Measurements from ENCODE around the gene SYCP1. TPM values are rescaled to one million over a fixed set of nuclear protein-coding genes. Genes with fewer than 3 reads are reported as not detected.

SYCP1 gene
- total and polyA plus RNA-seq, 2 donors (not counting 1 experiment from before 2014, with no cell fraction given): not detected

DNA sequence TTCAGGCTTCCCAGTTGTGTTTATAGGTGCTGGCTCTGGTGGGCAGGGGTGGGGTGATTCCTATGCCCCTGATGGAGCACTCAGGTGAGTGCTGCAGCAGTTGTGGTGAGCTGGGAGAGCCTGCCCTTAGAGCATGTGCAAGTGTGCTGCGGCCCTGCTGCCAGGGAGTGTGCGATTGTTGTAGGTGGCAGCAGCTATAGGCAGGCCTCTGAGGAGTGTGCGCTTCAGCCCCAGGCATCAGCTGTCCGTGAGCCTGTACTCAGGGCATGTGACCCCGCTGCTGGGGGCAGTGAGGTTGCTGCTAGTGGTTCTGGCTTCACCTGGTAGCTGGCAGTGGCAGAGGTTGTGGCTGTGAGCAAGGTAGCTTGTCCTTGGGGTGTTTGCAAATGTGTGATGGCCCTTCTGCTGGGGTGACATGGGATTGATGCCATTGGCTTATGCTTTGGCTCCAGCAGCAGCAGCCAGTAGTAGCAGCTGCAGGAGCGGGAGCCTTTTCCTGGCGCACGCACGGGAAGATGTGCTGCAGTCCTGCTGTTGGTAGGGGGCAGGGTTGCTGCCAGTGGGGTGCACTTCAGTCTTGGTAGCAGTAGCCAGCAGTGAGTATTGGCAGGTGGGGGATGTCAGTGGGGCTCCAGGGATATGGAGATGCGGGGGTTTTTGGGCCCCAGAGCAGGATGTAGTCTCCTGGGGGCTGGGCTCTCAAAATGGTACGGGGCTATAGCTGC lies 37.7 kb downstream of the SYCP1 start:
- WGBS (ENCODE audit: insufficient coverage): 87% methylated on average over 11 of the region's 11 CpGs
- ChIA-PET CTCF (no interaction called here), POLR2A (no interaction called here)
- H4K20me1 ChIP-seq (ENCODE audit: control insufficient read depth, insufficient read depth, low read length, poor library complexity, severe bottlenecking): no peaks in the 10 kb centered on the region
- H3K27me3 ChIP-seq (replicated peaks in 1 of 4; ENCODE audit: control extremely low read depth in 1 of 4, control insufficient read depth in 3 of 4, insufficient read depth in 4 of 4, low read length in 3 of 4): peaks cover 0 to 5% (median 0%) of the 10 kb centered on the region in 4 experiments
- no peak overlapping the region for H3K9ac ChIP-seq (ENCODE audit: low read length)
- ATAC-seq (ENCODE audit: low read depth) (no peak), DNase-seq (no peak)
- no peaks in the 10 kb centered on the region for H3K36me3 ChIP-seq (replicated peaks in 1 of 2; ENCODE audit: control extremely low read depth in 1 of 2, control insufficient read depth in 1 of 2, extremely low read depth in 1 of 2, insufficient read depth in 2 of 2, low read length in 1 of 2)
- H2AFZ ChIP-seq (ENCODE audit: insufficient read depth, low read depth, low read length, poor library complexity, severe bottlenecking): no peak overlapping the region
- H3K27ac ChIP-seq (ENCODE audit: low read length in 2 of 2): no peak overlapping the region
- Mint-ChIP-seq H3K9me3 (ENCODE audit: insufficient read depth) (no peaks in the 10 kb centered on the region), H3K4me3 (no peak overlapping the region), H3K27me3 (peaks cover 12% of the 10 kb centered on the region), H3K27ac (no peak overlapping the region), H3K4me1 (no peaks in the 10 kb centered on the region)
- no peaks in the 10 kb centered on the region for H3K4me1 ChIP-seq (ENCODE audit: control insufficient read depth in 2 of 2, insufficient read depth in 2 of 2, low read length in 2 of 2)
- TF ChIP-seq CTCF (IDR thresholded peaks at IDR 0.05) (no peak), EZH2 (IDR thresholded peaks at IDR 0.05; ENCODE audit: borderline replicate concordance, insufficient read depth, low read depth, low read length, poor library complexity, severe bottlenecking) (no peak)
- no peak overlapping the region for H3K4me3 ChIP-seq (ENCODE audit: control extremely low read depth in 1 of 5, extremely low read depth in 1 of 5, insufficient read depth in 1 of 5, low read depth in 2 of 5, low read length in 4 of 5)
- intact Hi-C loops (cut with micrococcal nuclease): no loop called here
- no peak overlapping the region for H3K4me2 ChIP-seq (replicated peaks; ENCODE audit: low read depth, low read length, poor library complexity, severe bottlenecking)
- H3K79me2 ChIP-seq (ENCODE audit: control insufficient read depth, insufficient read depth, low read length): no peaks in the 10 kb centered on the region
- no peaks in the 10 kb centered on the region for H3K9me3 ChIP-seq (ENCODE audit: control extremely low read depth in 1 of 3, control insufficient read depth in 2 of 3, insufficient read depth in 1 of 3, low read length in 2 of 3)

- Mint-ChIP-seq H3K9me3 (ENCODE audit: insufficient read depth) (no peaks in the 10 kb centered on the region), H3K4me3 (no peak overlapping the region), H3K27me3 (peaks cover 7% of the 10 kb centered on the region), H3K27ac (no peak overlapping the region), H3K4me1 (no peaks in the 10 kb centered on the region)
- no peaks in the 10 kb centered on the region for H3K36me3 ChIP-seq (replicated peaks in 1 of 2; ENCODE audit: control extremely low read depth in 1 of 2, control insufficient read depth in 1 of 2, extremely low read depth in 1 of 2, insufficient read depth in 2 of 2, low read length in 1 of 2)
- H2AFZ ChIP-seq (ENCODE audit: insufficient read depth, low read depth, low read length, poor library complexity, severe bottlenecking): no peak overlapping the region
- H3K4me1 ChIP-seq (ENCODE audit: control insufficient read depth in 2 of 2, insufficient read depth in 2 of 2, low read length in 2 of 2): no peaks in the 10 kb centered on the region
- H3K9me3 ChIP-seq (ENCODE audit: control extremely low read depth in 1 of 3, control insufficient read depth in 2 of 3, insufficient read depth in 1 of 3, low read length in 2 of 3): no peaks in the 10 kb centered on the region
- ChIA-PET CTCF (no interaction called here), POLR2A (no interaction called here)
- no peak overlapping the region for H3K9ac ChIP-seq (ENCODE audit: low read length)
- no peak for ATAC-seq (ENCODE audit: low read depth)
- peaks cover 0 to 5% (median 0%) of the 10 kb centered on the region in 4 experiments for H3K27me3 ChIP-seq (replicated peaks in 1 of 4; ENCODE audit: control extremely low read depth in 1 of 4, control insufficient read depth in 3 of 4, insufficient read depth in 4 of 4, low read length in 3 of 4)
- H3K27ac ChIP-seq (ENCODE audit: low read length in 2 of 2): no peak overlapping the region
- 0% methylated on average over 1 of the region's 3 CpGs for WGBS (ENCODE audit: insufficient coverage)
- no peak for TF ChIP-seq EZH2 (IDR thresholded peaks at IDR 0.05; ENCODE audit: borderline replicate concordance, insufficient read depth, low read depth, low read length, poor library complexity, severe bottlenecking)
- no peak for TF ChIP-seq CTCF (IDR thresholded peaks at IDR 0.05)
- DNase-seq: no peak
- no peaks in the 10 kb centered on the region for H3K79me2 ChIP-seq (ENCODE audit: control insufficient read depth, insufficient read depth, low read length)
- H4K20me1 ChIP-seq (ENCODE audit: control insufficient read depth, insufficient read depth, low read length, poor library complexity, severe bottlenecking): no peaks in the 10 kb centered on the region
- H3K4me3 ChIP-seq (ENCODE audit: control extremely low read depth in 1 of 5, extremely low read depth in 1 of 5, insufficient read depth in 1 of 5, low read depth in 2 of 5, low read length in 4 of 5): no peak overlapping the region
- no peak overlapping the region for H3K4me2 ChIP-seq (replicated peaks; ENCODE audit: low read depth, low read length, poor library complexity, severe bottlenecking)
- intact Hi-C loops (cut with micrococcal nuclease): no loop called here
Observed at GRCh38 chr1:114896795-114897194, 42.1 kb downstream of the SYCP1 start.

Measured in B cell (primary cell).